ENCODE measurements around the gene DFFB.

DFFB gene

GRCh38 chr1:3923378-3924185 lies 66.3 kb downstream of the DFFB start:
- no peak for DNase-seq (ENCODE audit: low read depth in 2 of 3, low spot score in 1 of 3)

- no peak for DNase-seq (ENCODE audit: low read depth in 2 of 3, low spot score in 1 of 3)
These were observed 67.0 kb downstream of the DFFB start for GRCh38 chr1:3924186-3924824.

- DNase-seq (ENCODE audit: low read depth in 2 of 3, low spot score in 1 of 3), result no peak
These were observed 67.5 kb downstream of the DFFB start for GRCh38 chr1:3924825-3925220.

GRCh38 chr1:3925256-3925655 lies 68.0 kb downstream of the DFFB start:
- no peak for DNase-seq (ENCODE audit: low read depth in 2 of 3, low spot score in 1 of 3)

- no peak for DNase-seq (ENCODE audit: low read depth in 2 of 3, low spot score in 1 of 3)
These were observed 68.5 kb downstream of the DFFB start for GRCh38 chr1:3925762-3926161.

GRCh38 chr1:3926956-3927355 lies 69.7 kb downstream of the DFFB start:
- DNase-seq (ENCODE audit: low read depth in 2 of 3, low spot score in 1 of 3), result no peak

- no peak for DNase-seq (ENCODE audit: low read depth in 2 of 3, low spot score in 1 of 3)
These were observed 71.3 kb downstream of the DFFB start for GRCh38 chr1:3928586-3928985.

GRCh38 chr1:3929126-3929525 lies 71.8 kb downstream of the DFFB start:
- no peak for DNase-seq (ENCODE audit: low read depth in 2 of 3, low spot score in 1 of 3)

- DNase-seq (ENCODE audit: low read depth in 2 of 3, low spot score in 1 of 3), result no peak
These were observed 73.2 kb downstream of the DFFB start for GRCh38 chr1:3930301-3931006.

- DNase-seq (ENCODE audit: low read depth in 2 of 3, low spot score in 1 of 3), result no peak
These were observed 74.0 kb downstream of the DFFB start for GRCh38 chr1:3931007-3931912.

- no peak for DNase-seq (ENCODE audit: low read depth in 2 of 3, low spot score in 1 of 3)
These were observed 75.1 kb downstream of the DFFB start for GRCh38 chr1:3932156-3932919.

Measured in stimulated activated CD4-positive, alpha-beta T cell treated with anti-CD3 and anti-CD28 coated beads, Interleukin-12 subunit alpha, Interleukin-12 subunit beta, amount 100 ng/mL, for 48 hours (primary cell).